Trophoblast cell (in vitro differentiated cells and primary cell): ENCODE data around the gene FOXK1.

Experiments
- DNase-seq, 2 donors: peaks; one replicate each; pipeline ENCODE4 v3.0.0-alpha.2; 2016
- H2AFZ ChIP-seq: 2 replicates; pipeline ENCODE4 v1.6.1; 2013; ENCODE audit warnings: low read length, moderate library complexity, mild to moderate bottlenecking; ENCODE audit not compliant: insufficient read depth, poor library complexity
- H2AK5ac ChIP-seq: 2 replicates; pipeline ENCODE4 v1.6.1; 2013; ENCODE audit warnings: mild to moderate bottlenecking, low read length
- H2BK120ac ChIP-seq: 2 replicates; pipeline ENCODE4 v1.6.1; 2013; ENCODE audit warnings: low read length, mild to moderate bottlenecking, moderate library complexity; ENCODE audit not compliant: insufficient read depth, poor library complexity
- H2BK12ac ChIP-seq: 2 replicates; pipeline ENCODE4 v1.6.1; 2013; ENCODE audit warnings: mild to moderate bottlenecking, low read length, moderate library complexity
- H2BK5ac ChIP-seq: 2 replicates; pipeline ENCODE4 v1.6.1; 2013; ENCODE audit warnings: low read length, low read depth, moderate library complexity, mild to moderate bottlenecking; ENCODE audit not compliant: poor library complexity
- H3K14ac ChIP-seq: 2 replicates; pipeline ENCODE4 v1.6.1; 2013; ENCODE audit warnings: mild to moderate bottlenecking, low read length
- H3K18ac ChIP-seq: 2 replicates; pipeline ENCODE4 v1.6.1; 2013; ENCODE audit warnings: mild to moderate bottlenecking, low read length
- H3K23ac ChIP-seq: 2 replicates; pipeline ENCODE4 v1.6.1; 2013; ENCODE audit warnings: low read length
- H3K27ac ChIP-seq: 2 replicates; pipeline ENCODE4 v1.5.1; 2013; ENCODE audit warnings: low read depth, mild to moderate bottlenecking, inconsistent platforms, low read length, moderate library complexity
- H3K27me3 ChIP-seq: 2 replicates; pipeline ENCODE4 v1.6.1; 2013; ENCODE audit warnings: inconsistent platforms, mild to moderate bottlenecking, low read length, moderate library complexity; ENCODE audit not compliant: insufficient read depth
- H3K36me3 ChIP-seq, 2 experiments: 1 replicate in 1 of 2; 2 replicates in 1 of 2; pipeline ENCODE4 v1.6.1; 2013; ENCODE audit warnings: low read length in 2 of 2, mild to moderate bottlenecking in 2 of 2, moderate library complexity in 1 of 2; ENCODE audit not compliant: insufficient read depth in 2 of 2, control insufficient read depth in 1 of 2
- H3K4ac ChIP-seq: 2 replicates; pipeline ENCODE4 v1.6.1; 2013; ENCODE audit warnings: low read depth, mild to moderate bottlenecking, low read length, moderate library complexity
- H3K4me1 ChIP-seq, 2 experiments: 1 replicate in 1 of 2; 2 replicates in 1 of 2; pipeline ENCODE4 v1.6.1; 2013; ENCODE audit warnings: low read length in 2 of 2, mild to moderate bottlenecking in 2 of 2, moderate library complexity in 1 of 2; ENCODE audit not compliant: insufficient read depth in 2 of 2, control insufficient read depth in 1 of 2
- H3K4me2 ChIP-seq: 2 replicates; pipeline ENCODE4 v1.6.1; 2013; ENCODE audit warnings: inconsistent platforms, mild to moderate bottlenecking, low read length, moderate library complexity
- H3K4me3 ChIP-seq: 2 replicates; pipeline ENCODE4 v1.5.1; 2013; ENCODE audit warnings: mild to moderate bottlenecking, low read depth, low read length, inconsistent platforms
- H3K79me1 ChIP-seq: one replicate; pipeline ENCODE4 v1.6.1; 2013; ENCODE audit warnings: low read length
- H3K79me2 ChIP-seq: 2 replicates; pipeline ENCODE4 v1.6.1; 2013; ENCODE audit warnings: low read length, mild to moderate bottlenecking; ENCODE audit not compliant: control insufficient read depth, insufficient read depth, poor library complexity
- H3K9ac ChIP-seq: 2 replicates; pipeline ENCODE4 v1.6.1; 2013; ENCODE audit warnings: mild to moderate bottlenecking, low read length
- H3K9me3 ChIP-seq: 2 replicates; pipeline ENCODE4 v1.6.1; 2013; ENCODE audit warnings: low read depth, mild to moderate bottlenecking, control low read depth, inconsistent platforms, low read length; ENCODE audit not compliant: insufficient read depth
- H4K12ac ChIP-seq: 2 replicates; pipeline ENCODE4 v1.6.1; 2013; ENCODE audit warnings: low read depth, mild to moderate bottlenecking, low read length, moderate library complexity
- H4K8ac ChIP-seq: 2 replicates; pipeline ENCODE4 v1.6.1; 2013; ENCODE audit warnings: low read depth, mild to moderate bottlenecking, low read length, moderate library complexity
- H4K91ac ChIP-seq: one replicate; pipeline ENCODE4 v1.6.1; 2013; ENCODE audit warnings: low read depth, mild to moderate bottlenecking, low read length, moderate library complexity
- WGBS: extraction: QIAGEN DNeasy Blood & Tissue Kit; methylation state at CpG from one replicate; pipeline ENCODE4 v1.1.7; 2013; ENCODE audit warnings: missing lambda C conversion rate; ENCODE audit not compliant: insufficient read length, insufficient coverage; ENCODE audit errors: extremely low coverage; 5-methylcytosine and 5-hydroxymethylcytosine counted together

The FOXK1 gene

GRCh38 chr7:4760952-4761351 is 78.9 kb downstream of the FOXK1 start:
- Histone ChIP-seq H2AK5ac (no peak overlapping the region), H3K9ac (no peak overlapping the region), H3K4me3 (no peak overlapping the region), H3K79me2 (no peaks in the 10 kb centered on the region), H3K4me1 (no peaks in the 10 kb centered on the region), H3K4me2 (no peak overlapping the region), H3K4ac (no peak overlapping the region), H2BK120ac (no peak overlapping the region), H3K36me3 (peaks cover 66 to 71% of the 10 kb centered on the region in 2 experiments), H2AFZ (no peak overlapping the region), H3K18ac (no peak overlapping the region), H3K79me1 (no peaks in the 10 kb centered on the region), H3K27ac (no peak overlapping the region), H4K12ac (peak overlapping the region; percentile 8), H3K9me3 (no peaks in the 10 kb centered on the region), H3K27me3 (no peaks in the 10 kb centered on the region), H3K14ac (no peak overlapping the region), H2BK5ac (no peak overlapping the region), H4K91ac (no peak overlapping the region), H4K8ac (no peak overlapping the region), H3K23ac (no peak overlapping the region), H2BK12ac (no peak overlapping the region)
- WGBS, result no CpG with 5 or more reads among the region's 26 CpGs
- DNase-seq, result no peak

GRCh38 chr7:4762121-4763055 is 80.3 kb downstream of the FOXK1 start:
- Histone ChIP-seq H4K12ac (no peak overlapping the region), H3K27me3 (no peaks in the 10 kb centered on the region)
- WGBS, result no CpG with 5 or more reads among the region's 54 CpGs

GRCh38 chr7:4763091-4763793 is 81.1 kb downstream of the FOXK1 start:
- WGBS, result no CpG with 5 or more reads among the region's 32 CpGs
- H4K91ac ChIP-seq, result no peak overlapping the region
- H3K4me2 ChIP-seq, result no peak overlapping the region
- peaks cover 60% of the 10 kb centered on the region in 2 experiments for H3K36me3 ChIP-seq
- H2BK12ac ChIP-seq, result no peak overlapping the region
- H3K9ac ChIP-seq, result no peak overlapping the region
- H2AK5ac ChIP-seq, result no peak overlapping the region
- H3K27me3 ChIP-seq, result no peaks in the 10 kb centered on the region
- H3K23ac ChIP-seq, result no peak overlapping the region
- H3K27ac ChIP-seq, result no peak overlapping the region
- H4K12ac ChIP-seq, result no peak overlapping the region
- H3K18ac ChIP-seq, result no peak overlapping the region
- no peak overlapping the region for H2BK120ac ChIP-seq
- no peaks in the 10 kb centered on the region for H3K79me1 ChIP-seq
- H3K4ac ChIP-seq, result no peak overlapping the region
- H2BK5ac ChIP-seq, result no peak overlapping the region
- no peaks in the 10 kb centered on the region for H3K9me3 ChIP-seq
- no peak overlapping the region for H4K8ac ChIP-seq
- no peaks in the 10 kb centered on the region for H3K79me2 ChIP-seq
- H3K4me3 ChIP-seq, result no peak overlapping the region
- H3K14ac ChIP-seq, result no peak overlapping the region
- H3K4me1 ChIP-seq, result no peaks in the 10 kb centered on the region
- no peak for DNase-seq
- H2AFZ ChIP-seq, result no peak overlapping the region

More at GRCh38 chr7:4762121-4763055, 80.3 kb downstream of the FOXK1 start:
- no peak overlapping the region for H2BK12ac ChIP-seq
- H3K36me3 ChIP-seq, result peaks cover 63 to 65% of the 10 kb centered on the region in 2 experiments
- H3K23ac ChIP-seq, result no peak overlapping the region
- no peak overlapping the region for H3K9ac ChIP-seq
- H2BK5ac ChIP-seq, result no peak overlapping the region
- no peak overlapping the region for H3K18ac ChIP-seq
- H2AK5ac ChIP-seq, result no peak overlapping the region
- no peak overlapping the region for H3K14ac ChIP-seq
- H3K9me3 ChIP-seq, result no peaks in the 10 kb centered on the region
- no peaks in the 10 kb centered on the region for H3K79me2 ChIP-seq
- H3K4me1 ChIP-seq, result no peaks in the 10 kb centered on the region
- DNase-seq, result no peak
- H2AFZ ChIP-seq, result no peak overlapping the region
- no peak overlapping the region for H3K4me2 ChIP-seq
- H2BK120ac ChIP-seq, result no peak overlapping the region
- H4K91ac ChIP-seq, result no peak overlapping the region
- no peak overlapping the region for H3K4me3 ChIP-seq
- H4K8ac ChIP-seq, result no peak overlapping the region
- no peak overlapping the region for H3K4ac ChIP-seq
- no peaks in the 10 kb centered on the region for H3K79me1 ChIP-seq
- no peak overlapping the region for H3K27ac ChIP-seq

- no peak overlapping the region for H2BK120ac ChIP-seq
- H3K4me1 ChIP-seq, result no peaks in the 10 kb centered on the region
- H2BK12ac ChIP-seq, result no peak overlapping the region
- no peak overlapping the region for H3K4ac ChIP-seq
- H3K23ac ChIP-seq, result no peak overlapping the region
- no peak overlapping the region for H3K14ac ChIP-seq
- H3K79me1 ChIP-seq, result no peaks in the 10 kb centered on the region
- no peak overlapping the region for H4K8ac ChIP-seq
- no CpG with 5 or more reads among the region's 21 CpGs for WGBS
- no peaks in the 10 kb centered on the region for H3K27me3 ChIP-seq
- H3K4me2 ChIP-seq, result no peak overlapping the region
- no peak overlapping the region for H4K12ac ChIP-seq
- H3K9me3 ChIP-seq, result no peaks in the 10 kb centered on the region
- H4K91ac ChIP-seq, result no peak overlapping the region
- H3K79me2 ChIP-seq, result no peaks in the 10 kb centered on the region
- H3K36me3 ChIP-seq, result peaks cover 55% of the 10 kb centered on the region in 2 experiments
- no peak for DNase-seq
- no peak overlapping the region for H3K18ac ChIP-seq
- H2BK5ac ChIP-seq, result no peak overlapping the region
- H2AK5ac ChIP-seq, result no peak overlapping the region
- no peak overlapping the region for H3K9ac ChIP-seq
- no peak overlapping the region for H2AFZ ChIP-seq
- no peak overlapping the region for H3K27ac ChIP-seq
- no peak overlapping the region for H3K4me3 ChIP-seq
Measured at GRCh38 chr7:4763794-4764185, 81.7 kb downstream of the FOXK1 start.
